C4-2B (cell line): Measurements from ENCODE around the gene NEU2.

ENCODE experiments used
- CTCF ChIP-seq: fragments of 450-650 bp; conservative IDR thresholded peaks from 2 replicates; pipeline ENCODE4 v1.5.1; 2017; ENCODE audit warnings: mild to moderate bottlenecking
- ZFX ChIP-seq: fragments of 450-650 bp; IDR thresholded peaks from 2 replicates; pipeline ENCODE4 v1.6.1; 2017

- no peak for TF ChIP-seq CTCF
- no peak for TF ChIP-seq ZFX
Measured at GRCh38 chr2:233041722-233042323, 9.4 kb downstream of the NEU2 start.
